Panc1 (cell line): ENCODE data around the gene GDF2.

Experiments used
- CTCF ChIP-seq: fragments of 450-650 bp; IDR thresholded peaks from 2 replicates; pipeline ENCODE4 v1.5.1; 2017; ENCODE audit warnings: mild to moderate bottlenecking
- POLR2AphosphoS5 ChIP-seq: IDR thresholded peaks from 2 replicates; pipeline ENCODE4 v1.6.1; 2012; ENCODE audit warnings: mild to moderate bottlenecking, low read depth, low read length, moderate library complexity
- REST ChIP-seq, 2 experiments: IDR thresholded peaks; 2 replicates each; pipeline ENCODE4 v1.6.1; 2011 to 2012; ENCODE audit warnings: low read depth in 2 of 2, control low read depth in 1 of 2, low read length in 1 of 2, mild to moderate bottlenecking in 1 of 2, moderate library complexity in 1 of 2; ENCODE audit not compliant: insufficient read depth in 1 of 2
- SIN3A ChIP-seq: IDR thresholded peaks from 2 replicates; pipeline ENCODE4 v1.6.1; 2012; ENCODE audit warnings: low read depth, mild to moderate bottlenecking, low read length, moderate library complexity, borderline replicate concordance; ENCODE audit not compliant: insufficient read depth

GRCh38 chr10:47354165-47354564, 31.9 kb downstream of the GDF2 start:
- TF ChIP-seq CTCF (no peak; the same call in 1 of the 2 replicates), POLR2AphosphoS5 (no peak), REST (IDR thresholded peaks at IDR 0.05; ENCODE audit: insufficient read depth in 1 of 2, low read depth in 2 of 2, low read length in 1 of 2) (no peak), SIN3A (no peak)
